DMS 273 (cell line): ENCODE data around the gene DTWD2.
A peak's percentile ranks its signal among the peaks of the same experiment; 100 is the strongest.
"Not testable (repeated sequence)": the region's sequence is repeated elsewhere in the genome, so short reads cannot be mapped to it uniquely, and the experiment has no call there.

ENCODE experiments used
- DNase-seq: peaks from one replicate; lab custom pipeline; 2025; ENCODE audit not compliant: unreplicated experiment; lab: John Stamatoyannopoulos, UW

The DTWD2 gene

DNA sequence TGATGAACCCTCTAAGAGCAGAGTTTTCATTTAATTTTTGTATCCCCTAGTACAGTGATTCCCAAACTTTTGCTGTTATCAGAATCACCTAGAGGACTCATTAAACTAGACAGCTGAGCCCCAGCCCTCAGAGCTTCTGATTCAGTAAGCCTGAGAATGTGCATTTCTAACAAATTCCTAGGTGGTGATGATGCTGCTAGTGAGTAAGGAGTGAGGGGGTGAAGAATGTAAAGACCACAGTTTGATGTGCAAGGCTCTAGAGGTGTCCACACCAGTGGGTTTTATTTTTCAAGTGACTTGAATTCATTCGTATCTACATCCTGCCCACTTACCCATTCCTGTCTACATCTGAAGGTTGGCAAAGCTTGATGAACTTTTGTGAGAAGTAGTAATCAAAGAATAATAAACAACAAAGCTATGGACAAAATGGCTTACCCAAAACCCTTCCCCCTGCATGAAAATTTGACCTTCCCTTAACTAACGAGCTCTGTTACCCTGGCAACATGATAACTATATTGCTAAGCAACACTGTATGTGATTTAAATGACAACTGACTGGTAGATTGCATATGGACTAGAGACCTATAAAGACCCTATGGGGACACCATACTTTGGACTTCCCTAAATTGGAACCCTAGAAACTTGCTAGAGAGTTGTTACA is 35.2 kb downstream of the DTWD2 start:
- DNase-seq, result no peak

DNA sequence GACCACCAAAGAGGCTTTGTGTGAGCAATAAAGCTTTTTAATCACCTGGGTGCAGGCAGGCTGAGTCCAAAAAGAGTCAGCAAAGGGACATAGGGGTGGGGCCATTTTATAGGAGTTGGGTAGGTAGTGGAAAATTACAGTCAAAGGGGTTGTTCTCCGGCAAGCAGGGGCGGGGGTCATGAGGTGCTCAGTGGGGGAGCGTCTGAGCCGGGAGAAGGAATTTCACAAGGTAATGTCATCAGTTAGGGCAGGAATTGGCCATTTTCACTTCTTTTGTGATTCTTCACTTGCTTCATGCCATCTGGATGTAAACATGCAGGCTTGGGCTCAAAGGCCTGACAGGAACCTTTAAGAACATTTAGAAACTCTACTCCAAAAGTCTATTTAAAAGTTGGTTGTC is 36.0 kb downstream of the DTWD2 start:
- not testable (repeated sequence) for DNase-seq

DNA sequence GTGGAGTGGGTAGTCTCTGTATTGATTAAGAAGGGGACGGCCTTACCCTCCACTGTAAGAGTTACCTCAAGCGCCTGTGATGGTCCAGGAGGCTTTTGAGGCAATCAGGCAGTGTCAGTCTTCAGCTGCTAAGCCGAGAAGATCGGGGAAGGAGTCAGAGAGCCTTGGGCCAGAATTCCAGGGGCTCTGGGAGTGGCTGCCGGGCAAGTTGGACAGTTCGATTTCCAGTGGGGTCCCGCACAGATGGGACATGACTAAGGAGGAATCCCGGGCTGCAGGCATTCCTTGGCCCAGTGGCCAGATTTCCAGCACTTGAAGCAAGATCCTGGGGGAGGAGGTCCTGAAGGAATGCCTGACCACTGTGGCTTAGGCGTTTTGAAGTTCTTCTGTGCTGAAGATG is 38.0 kb downstream of the DTWD2 start:
- DNase-seq, result not testable (repeated sequence)

- DNase-seq, result no peak
These were observed 42.1 kb downstream of the DTWD2 start for GRCh38 chr5:118946138-118946800.

- DNase-seq, result no peak
These were observed 50.8 kb downstream of the DTWD2 start for GRCh38 chr5:118937393-118938061.

GRCh38 chr5:118933703-118934102 is 54.6 kb downstream of the DTWD2 start:
- DNase-seq, result no peak

DNA sequence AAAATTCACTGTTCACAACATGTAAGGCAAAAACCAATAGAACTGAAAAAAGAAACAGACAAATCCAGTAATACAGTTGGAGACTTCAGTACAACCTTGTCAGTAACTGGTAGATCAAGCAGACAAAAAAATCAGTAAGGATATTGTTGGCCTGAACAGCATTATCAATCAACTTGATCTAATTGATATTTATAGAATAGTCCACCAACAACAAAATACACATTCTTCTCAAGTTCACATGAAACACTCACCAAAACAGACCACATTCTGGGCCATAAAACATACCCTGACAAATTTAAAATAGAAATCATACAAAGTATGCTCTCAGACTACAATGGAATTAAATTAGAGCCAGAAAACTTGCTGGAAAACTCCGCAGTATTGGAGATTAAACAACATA is 56.8 kb downstream of the DTWD2 start:
- no peak for DNase-seq

GRCh38 chr5:118924006-118924389 is 64.3 kb downstream of the DTWD2 start:
- DNase-seq, result no peak

GRCh38 chr5:118923295-118924005 is 64.9 kb downstream of the DTWD2 start:
- DNase-seq, result no peak

GRCh38 chr5:118921866-118922265 is 66.5 kb downstream of the DTWD2 start:
- DNase-seq, result no peak

DNA sequence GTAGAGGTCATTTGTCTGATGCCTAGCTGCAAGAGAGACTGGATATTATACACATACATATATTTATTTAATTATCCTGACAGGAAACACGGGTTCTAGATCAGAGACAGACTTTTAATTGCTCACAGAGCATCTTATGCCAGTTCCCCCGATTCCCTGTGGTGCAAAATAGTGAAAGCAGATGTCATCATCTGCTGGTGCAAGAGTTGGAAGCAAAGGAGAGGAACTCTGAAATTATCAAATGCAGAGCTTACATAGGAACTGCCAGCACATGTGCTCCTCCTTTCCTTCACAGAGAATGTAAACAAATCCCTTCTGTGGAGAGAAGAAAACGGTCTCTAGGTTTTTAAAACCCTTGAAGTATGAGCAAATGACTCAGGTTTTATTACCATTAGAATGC is 69.3 kb downstream of the DTWD2 start:
- peak; percentile 7 for DNase-seq

DNA sequence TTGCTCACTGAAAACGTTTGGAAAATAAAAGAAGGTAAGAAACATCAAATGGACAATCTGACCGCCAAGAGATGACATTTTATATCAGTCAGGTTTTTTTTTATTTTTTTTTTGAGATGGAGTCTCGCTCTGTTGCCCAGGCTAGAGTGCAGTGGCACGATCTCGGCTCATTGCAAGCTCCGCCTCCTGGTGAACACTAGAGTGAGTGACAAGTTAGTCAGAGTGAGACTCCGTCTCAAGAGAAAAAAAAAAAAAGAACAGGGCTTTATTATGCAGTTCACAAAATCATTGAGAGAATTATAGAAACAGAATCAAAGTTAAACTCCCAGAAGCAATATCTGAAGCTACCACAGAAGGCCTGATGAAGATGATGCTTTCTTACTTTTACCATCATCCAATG is 70.1 kb downstream of the DTWD2 start:
- DNase-seq, result no peak

DNA sequence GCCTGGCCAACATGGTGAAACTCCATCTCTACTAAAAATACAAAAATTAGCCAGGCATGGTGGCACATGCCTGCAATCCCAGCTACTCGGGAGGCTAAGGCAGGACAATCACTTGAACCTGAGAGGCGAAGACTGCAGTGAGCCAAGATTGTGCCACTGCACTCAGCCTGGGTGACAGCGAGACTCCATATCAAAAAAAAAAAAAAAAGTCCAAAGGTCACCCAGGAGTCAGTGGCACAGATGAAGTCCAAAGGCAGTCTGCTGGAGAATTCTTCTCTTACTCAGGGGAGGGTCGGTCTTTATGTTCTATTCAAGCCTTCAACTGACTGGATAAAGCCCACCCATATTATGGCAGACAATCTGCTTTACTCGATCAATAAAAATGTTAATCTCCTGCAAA is 80.8 kb downstream of the DTWD2 start:
- DNase-seq, result not testable (repeated sequence)

DNA sequence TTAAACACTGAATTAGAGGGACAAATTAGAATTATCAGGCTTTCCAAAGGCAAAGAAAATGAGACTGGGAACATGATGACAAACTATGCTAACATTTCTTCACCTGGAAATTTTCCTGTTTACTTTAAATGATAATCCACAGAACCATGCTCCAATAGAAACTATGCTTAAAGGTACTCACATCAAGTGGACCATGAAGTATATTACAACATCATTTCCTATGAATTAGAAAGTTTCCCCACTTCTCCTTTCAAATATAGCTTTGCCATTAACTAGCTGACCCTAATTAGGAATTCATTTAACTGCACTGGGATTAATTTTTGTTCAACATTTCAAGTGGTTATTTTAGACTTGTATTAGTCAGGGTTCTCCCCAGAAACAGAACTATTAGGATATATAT is 81.4 kb downstream of the DTWD2 start:
- DNase-seq, result no peak

DNA sequence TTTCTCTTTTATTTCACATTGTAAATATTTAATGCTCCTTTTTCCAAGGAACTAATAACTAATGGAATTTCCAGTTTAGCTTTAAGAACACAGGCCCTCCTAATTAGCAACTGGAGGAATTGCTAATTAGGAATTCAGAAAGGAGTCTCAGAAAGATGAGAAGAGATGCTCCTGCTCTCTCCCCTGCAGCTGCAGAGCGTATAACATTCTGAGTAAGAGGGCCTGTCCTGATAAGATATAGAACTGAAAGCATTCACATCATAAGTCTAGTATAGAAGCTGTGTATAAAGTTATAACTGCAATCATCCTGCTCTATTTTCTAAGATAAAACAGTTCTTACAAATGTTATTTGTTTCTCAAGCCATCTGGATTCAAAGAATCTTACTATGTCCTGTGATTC is 83.2 kb downstream of the DTWD2 start:
- DNase-seq, result no peak

DNA sequence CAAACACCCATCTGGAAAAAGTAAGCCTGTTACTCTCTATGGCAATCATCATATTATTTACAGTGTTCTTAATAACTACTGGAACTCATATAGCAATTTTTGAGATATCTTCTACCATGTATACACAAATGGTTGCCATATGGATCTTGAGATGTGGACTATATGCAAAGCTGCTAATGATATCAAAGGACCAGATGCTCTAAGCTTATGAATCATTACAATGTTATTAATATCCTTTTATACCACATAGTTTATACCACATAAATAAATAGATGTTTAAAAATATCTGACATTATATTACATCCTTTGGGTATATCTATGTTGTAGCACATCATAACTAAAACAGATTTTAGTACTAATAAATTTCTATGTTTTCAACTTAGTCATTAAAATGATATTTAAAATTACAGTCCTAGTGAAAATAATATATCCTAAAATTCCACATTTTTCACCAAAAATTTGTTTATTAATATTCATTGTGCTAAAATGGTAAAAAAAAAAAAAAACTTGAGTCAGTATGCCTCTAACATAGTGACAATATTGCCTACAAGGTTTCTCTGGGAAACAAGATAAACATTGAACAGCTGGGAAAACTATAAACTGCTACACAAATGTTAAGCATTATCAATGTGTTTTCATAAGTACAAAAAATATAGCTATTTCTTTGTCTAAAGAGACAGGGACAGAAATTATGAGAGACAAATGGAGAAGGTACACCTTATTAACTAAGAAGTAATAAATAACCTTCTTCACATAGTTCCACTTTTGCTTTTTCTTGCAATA is 85.5 kb downstream of the DTWD2 start:
- peak; percentile 31 for DNase-seq

GRCh38 chr5:118894709-118895108 is 93.6 kb downstream of the DTWD2 start:
- no peak for DNase-seq

DNA sequence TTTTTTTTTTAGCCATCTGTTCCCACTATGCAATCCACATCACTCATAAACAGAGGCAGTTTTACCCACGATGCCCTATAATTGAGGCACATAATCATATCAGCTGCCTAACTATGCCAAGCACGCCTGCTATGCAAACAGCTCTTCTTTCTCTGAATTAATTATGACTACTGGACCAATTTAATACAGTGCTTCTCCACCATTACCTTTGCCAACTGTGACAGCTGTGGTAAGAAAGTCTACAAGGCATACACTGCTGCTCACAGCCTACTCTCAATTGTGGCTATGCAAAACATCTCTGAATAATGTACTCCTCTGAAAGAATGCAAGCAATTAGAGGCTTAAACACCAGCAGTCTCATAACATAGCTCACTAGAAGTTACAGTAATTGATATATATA is 97.1 kb downstream of the DTWD2 start:
- DNase-seq, result peak; percentile 92

DNA sequence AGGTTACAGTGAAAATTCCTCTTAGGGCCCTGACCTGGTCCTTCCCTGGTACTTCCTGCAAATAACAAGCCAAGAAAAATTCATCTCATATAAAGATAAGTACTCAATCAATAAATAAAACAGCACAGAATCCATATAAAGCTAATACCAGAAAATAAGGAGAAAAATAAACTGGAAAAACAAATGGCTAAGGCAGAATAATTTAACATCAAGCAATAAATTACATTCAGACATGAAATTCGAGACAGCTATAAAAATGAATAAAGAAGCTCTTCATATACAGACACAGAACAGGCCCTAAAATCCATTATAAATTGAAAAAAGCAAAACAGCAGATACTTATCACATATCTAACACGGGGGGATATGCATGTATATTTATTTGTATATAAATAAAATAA is 99.2 kb downstream of the DTWD2 start:
- DNase-seq, result no peak

DNA sequence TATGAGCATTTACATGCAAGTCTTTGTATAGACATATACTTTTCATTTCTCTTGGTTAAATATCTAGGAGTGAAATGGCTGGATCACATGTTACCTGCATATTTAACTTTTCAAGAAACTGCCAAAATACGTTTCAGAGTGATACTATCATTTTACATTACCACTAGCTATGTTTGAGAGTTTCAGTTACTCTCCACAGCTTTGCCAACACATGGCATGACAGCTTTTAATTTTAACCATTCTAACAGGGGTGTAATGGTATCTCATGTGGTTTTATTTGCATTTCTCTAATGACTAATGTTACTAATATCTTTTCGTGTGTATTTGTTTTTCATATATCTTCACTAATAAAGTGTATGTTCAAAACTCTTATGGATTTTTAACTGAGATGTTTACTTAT is 99.8 kb downstream of the DTWD2 start:
- peak; percentile 11 for DNase-seq

DNA sequence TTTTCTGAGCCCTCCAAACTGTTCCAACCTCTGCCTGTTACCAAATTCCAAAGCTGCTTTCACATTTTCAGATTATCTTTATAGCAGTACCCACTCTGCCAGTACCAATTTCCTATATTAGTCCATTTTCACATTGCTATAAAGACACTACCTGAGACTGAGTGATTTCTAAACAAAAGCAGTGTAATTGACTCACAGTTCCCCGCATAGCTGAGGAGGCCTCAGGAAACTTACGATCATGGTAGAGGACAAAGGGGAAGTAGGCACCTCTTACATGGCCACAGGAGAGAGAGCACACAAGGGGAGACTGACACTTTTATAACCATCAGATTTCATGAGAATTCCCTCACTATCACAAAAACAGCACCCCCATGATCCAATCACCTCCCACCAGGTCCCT is 105.0 kb downstream of the DTWD2 start:
- no peak for DNase-seq
